ENCODE measurements around the gene USP9X.

The USP9X gene

GRCh38 chrX:41192880-41193279 lies 107.6 kb downstream of the USP9X start:
- DNase-seq (ENCODE audit: low read depth in 1 of 2, low spot score in 1 of 2): no peak
- H3K27me3 ChIP-seq (ENCODE audit: insufficient read depth, poor library complexity, severe bottlenecking): no peaks in the 10 kb centered on the region
- no peak overlapping the region for H3K27ac ChIP-seq (replicated peaks)
- H3K4me3 ChIP-seq (replicated peaks; ENCODE audit: insufficient read depth, low read length): no peak overlapping the region
- TF ChIP-seq CTCF (IDR thresholded peaks at IDR 0.05; ENCODE audit: insufficient read depth, low read length) (no peak), POLR2AphosphoS5 (IDR thresholded peaks at IDR 0.05; ENCODE audit: low read depth) (no peak), SPI1 (IDR thresholded peaks at IDR 0.05; ENCODE audit: borderline replicate concordance, low read depth) (no peak)

- TF ChIP-seq REST (IDR thresholded peaks at IDR 0.05; ENCODE audit: insufficient replicate concordance, low read depth) (no peak), GABPA (IDR thresholded peaks at IDR 0.05; ENCODE audit: low read depth) (no peak), POLR2AphosphoS5 (IDR thresholded peaks at IDR 0.05; ENCODE audit: low read depth) (no peak), SPI1 (IDR thresholded peaks at IDR 0.05; ENCODE audit: borderline replicate concordance, low read depth) (no peak), CTCF (IDR thresholded peaks at IDR 0.05; ENCODE audit: insufficient read depth, low read length) (no peak)
- Histone ChIP-seq H3K4me3 (replicated peaks; ENCODE audit: insufficient read depth, low read length) (no peak overlapping the region), H3K27me3 (ENCODE audit: insufficient read depth, poor library complexity, severe bottlenecking) (no peaks in the 10 kb centered on the region), H3K27ac (replicated peaks) (no peak overlapping the region)
- no peak for DNase-seq (ENCODE audit: low read depth in 1 of 2, low spot score in 1 of 2)
These were observed 113.2 kb downstream of the USP9X start for GRCh38 chrX:41198410-41198809.

GRCh38 chrX:41200785-41201184 lies 115.5 kb downstream of the USP9X start:
- Histone ChIP-seq H3K4me3 (replicated peaks; ENCODE audit: insufficient read depth, low read length) (no peak overlapping the region), H3K27me3 (ENCODE audit: insufficient read depth, poor library complexity, severe bottlenecking) (no peaks in the 10 kb centered on the region), H3K27ac (replicated peaks) (no peak overlapping the region)
- DNase-seq (ENCODE audit: low read depth in 1 of 2, low spot score in 1 of 2): no peak
- no peak for TF ChIP-seq CTCF (IDR thresholded peaks at IDR 0.05; ENCODE audit: insufficient read depth, low read length)
- no peak for TF ChIP-seq SPI1 (IDR thresholded peaks at IDR 0.05; ENCODE audit: borderline replicate concordance, low read depth)
- TF ChIP-seq GABPA (IDR thresholded peaks at IDR 0.05; ENCODE audit: low read depth): no peak
- TF ChIP-seq REST (IDR thresholded peaks at IDR 0.05; ENCODE audit: insufficient replicate concordance, low read depth): no peak
- TF ChIP-seq POLR2AphosphoS5 (IDR thresholded peaks at IDR 0.05; ENCODE audit: low read depth): no peak

GRCh38 chrX:41209853-41210252 lies 124.6 kb downstream of the USP9X start:
- TF ChIP-seq POLR2AphosphoS5 (IDR thresholded peaks at IDR 0.05; ENCODE audit: low read depth): no peak
- TF ChIP-seq GABPA (IDR thresholded peaks at IDR 0.05; ENCODE audit: low read depth): no peak
- no peak for TF ChIP-seq SPI1 (IDR thresholded peaks at IDR 0.05; ENCODE audit: borderline replicate concordance, low read depth)
- TF ChIP-seq REST (IDR thresholded peaks at IDR 0.05; ENCODE audit: insufficient replicate concordance, low read depth): no peak
- TF ChIP-seq CTCF (IDR thresholded peaks at IDR 0.05; ENCODE audit: insufficient read depth, low read length): no peak
- Histone ChIP-seq H3K27ac (replicated peaks) (no peak overlapping the region), H3K4me3 (replicated peaks; ENCODE audit: insufficient read depth, low read length) (no peak overlapping the region), H3K27me3 (ENCODE audit: insufficient read depth, poor library complexity, severe bottlenecking) (no peaks in the 10 kb centered on the region)
- DNase-seq (ENCODE audit: low read depth in 1 of 2, low spot score in 1 of 2): no peak

All from HL-60 (cell line).